Vagina (tissue), 2 donors: ENCODE results near the gene FGF2.

Experiments used
- CTCF ChIP-seq, 3 experiments: fragments of 450-650 bp in 2 of 3; fragments of 200-600 bp in 1 of 3; sonication (generic) in 1 of 3; IDR thresholded peaks; one replicate each; pipeline ENCODE4 v1.5.1; 2017 to 2019; ENCODE audit warnings: antibody characterized with exemption in 3 of 3, mild to moderate bottlenecking in 2 of 3, moderate library complexity in 2 of 3
- POLR2A ChIP-seq, 2 donors: fragments of 450-650 bp; IDR thresholded peaks; one replicate each; pipeline ENCODE4 v1.6.1; 2017; ENCODE audit warnings: antibody characterized with exemption in 2 of 2, mild to moderate bottlenecking in 2 of 2, moderate library complexity in 2 of 2
- POLR2AphosphoS5 ChIP-seq, 2 donors: sonication (generic); formaldehyde crosslinking; IDR thresholded peaks; one replicate each; pipeline ENCODE4 v1.9.0; 2017; ENCODE audit warnings: antibody characterized with exemption in 2 of 2, mild to moderate bottlenecking in 2 of 2, low read depth in 1 of 2; ENCODE audit not compliant: insufficient read depth in 1 of 2

DNA sequence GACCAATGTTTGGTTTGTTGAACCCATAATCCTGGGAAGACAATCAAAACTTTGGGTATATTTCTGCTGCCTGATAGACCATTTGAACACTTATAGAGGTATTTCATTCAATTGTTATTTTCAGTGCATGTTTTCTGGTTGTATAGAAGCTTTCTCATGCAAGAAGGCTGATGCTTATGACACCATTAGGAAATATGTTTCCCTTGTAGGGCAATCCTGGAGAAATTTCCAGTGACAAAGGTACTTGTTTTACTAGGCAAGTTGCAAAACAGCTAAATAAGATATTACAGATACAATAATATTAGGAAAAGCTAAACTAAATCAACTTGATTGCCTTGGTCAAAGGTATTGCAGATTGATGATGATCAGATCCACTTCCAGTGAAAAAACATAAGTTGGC is 32.8 kb upstream of the FGF2 start:
- TF ChIP-seq CTCF (IDR thresholded peaks at IDR 0.05) (no peak), POLR2A (IDR thresholded peaks at IDR 0.05) (no peak), POLR2AphosphoS5 (IDR thresholded peaks at IDR 0.05; ENCODE audit: insufficient read depth in 1 of 2, low read depth in 1 of 2) (no peak)
